Neural crest cell (in vitro differentiated cells): ENCODE data around the gene FETUB. TPM values are rescaled to one million over a fixed set of nuclear protein-coding genes. Genes with fewer than 3 reads are reported as not detected.
"Not testable (repeated sequence)": the region's sequence is repeated elsewhere in the genome, so short reads cannot be mapped to it uniquely, and the experiment has no call there.

Experiments
- DNase-seq: peaks from one replicate; pipeline ENCODE4 v3.0.0; 2021; ENCODE audit warnings: low read depth, mixed read lengths, low spot score
- H3K27ac Mint-ChIP-seq: one replicate; pipeline ENCODE4 v1.8.0; 2021; ENCODE audit warnings: mild to moderate bottlenecking, mixed read lengths; ENCODE audit not compliant: unreplicated experiment
- H3K27me3 Mint-ChIP-seq: 2 replicates; pipeline ENCODE4 v1.8.0; 2021; ENCODE audit warnings: low read depth, mild to moderate bottlenecking, mixed read lengths
- H3K36me3 Mint-ChIP-seq: 2 replicates; pipeline ENCODE4 v1.8.0; 2021; ENCODE audit warnings: low read depth, mild to moderate bottlenecking, mixed read lengths
- H3K4me1 Mint-ChIP-seq: 2 replicates; pipeline ENCODE4 v1.8.0; 2021; ENCODE audit warnings: mixed read lengths
- H3K4me3 Mint-ChIP-seq: one replicate; pipeline ENCODE4 v1.8.0; 2021; ENCODE audit warnings: mild to moderate bottlenecking, mixed read lengths
- H3K9me3 Mint-ChIP-seq: 2 replicates; pipeline ENCODE4 v1.8.0; 2021; ENCODE audit warnings: mixed read lengths
- total RNA-seq: library from RNA; stranded (reverse); gene quantifications from 2 replicates; pipeline ENCODE4 v1.2.1, GENCODE V29; 2021
- TF ChIP-seq, protein P1 (sequence below): fragments of 200-600 bp; sonication (generic); conservative IDR thresholded peaks from 2 replicates; pipeline ENCODE4 v1.5.0; 2021; ENCODE audit warnings: antibody characterized with exemption, mild to moderate bottlenecking

FETUB gene
- total RNA-seq, 1 donor from 2014 or later: not detected

DNA sequence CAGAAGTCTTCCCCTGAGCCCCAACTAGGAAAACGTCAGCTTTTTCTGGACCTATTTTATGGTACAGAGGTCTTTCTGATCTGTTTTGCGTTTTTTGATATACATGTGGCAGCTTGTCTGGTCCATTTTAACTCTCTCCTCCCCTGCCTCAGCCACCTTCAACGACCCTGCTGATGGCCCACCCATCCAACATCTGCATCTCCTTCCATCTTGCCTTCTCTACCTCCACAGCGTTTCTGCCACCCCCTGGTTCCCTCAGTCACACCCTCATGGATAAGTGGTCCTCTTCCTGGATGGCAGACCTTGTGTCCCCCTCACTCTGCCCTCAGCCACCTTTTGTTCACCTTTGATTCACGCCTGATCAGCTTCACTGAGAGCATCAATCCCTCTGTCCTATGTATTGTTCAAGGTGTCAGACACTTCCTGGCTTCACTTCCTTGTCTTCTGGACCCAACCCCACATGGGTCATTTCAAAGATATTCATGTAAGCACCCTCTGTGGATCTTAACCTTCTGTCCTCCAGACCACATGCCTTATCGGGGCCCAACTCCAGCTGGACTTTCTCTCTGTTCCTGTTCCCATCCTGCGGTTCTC is 13.8 kb upstream of the FETUB start:
- DNase-seq: no peak
- Mint-ChIP-seq H3K27ac (no peak overlapping the region), H3K4me3 (no peak overlapping the region), H3K4me1 (peaks cover 6% of the 10 kb centered on the region), H3K36me3 (no peaks in the 10 kb centered on the region), H3K9me3 (no peaks in the 10 kb centered on the region), H3K27me3 (peaks cover 20% of the 10 kb centered on the region)
- TF ChIP-seq, protein P1, sequence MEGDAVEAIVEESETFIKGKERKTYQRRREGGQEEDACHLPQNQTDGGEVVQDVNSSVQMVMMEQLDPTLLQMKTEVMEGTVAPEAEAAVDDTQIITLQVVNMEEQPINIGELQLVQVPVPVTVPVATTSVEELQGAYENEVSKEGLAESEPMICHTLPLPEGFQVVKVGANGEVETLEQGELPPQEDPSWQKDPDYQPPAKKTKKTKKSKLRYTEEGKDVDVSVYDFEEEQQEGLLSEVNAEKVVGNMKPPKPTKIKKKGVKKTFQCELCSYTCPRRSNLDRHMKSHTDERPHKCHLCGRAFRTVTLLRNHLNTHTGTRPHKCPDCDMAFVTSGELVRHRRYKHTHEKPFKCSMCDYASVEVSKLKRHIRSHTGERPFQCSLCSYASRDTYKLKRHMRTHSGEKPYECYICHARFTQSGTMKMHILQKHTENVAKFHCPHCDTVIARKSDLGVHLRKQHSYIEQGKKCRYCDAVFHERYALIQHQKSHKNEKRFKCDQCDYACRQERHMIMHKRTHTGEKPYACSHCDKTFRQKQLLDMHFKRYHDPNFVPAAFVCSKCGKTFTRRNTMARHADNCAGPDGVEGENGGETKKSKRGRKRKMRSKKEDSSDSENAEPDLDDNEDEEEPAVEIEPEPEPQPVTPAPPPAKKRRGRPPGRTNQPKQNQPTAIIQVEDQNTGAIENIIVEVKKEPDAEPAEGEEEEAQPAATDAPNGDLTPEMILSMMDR: no peak

DNA sequence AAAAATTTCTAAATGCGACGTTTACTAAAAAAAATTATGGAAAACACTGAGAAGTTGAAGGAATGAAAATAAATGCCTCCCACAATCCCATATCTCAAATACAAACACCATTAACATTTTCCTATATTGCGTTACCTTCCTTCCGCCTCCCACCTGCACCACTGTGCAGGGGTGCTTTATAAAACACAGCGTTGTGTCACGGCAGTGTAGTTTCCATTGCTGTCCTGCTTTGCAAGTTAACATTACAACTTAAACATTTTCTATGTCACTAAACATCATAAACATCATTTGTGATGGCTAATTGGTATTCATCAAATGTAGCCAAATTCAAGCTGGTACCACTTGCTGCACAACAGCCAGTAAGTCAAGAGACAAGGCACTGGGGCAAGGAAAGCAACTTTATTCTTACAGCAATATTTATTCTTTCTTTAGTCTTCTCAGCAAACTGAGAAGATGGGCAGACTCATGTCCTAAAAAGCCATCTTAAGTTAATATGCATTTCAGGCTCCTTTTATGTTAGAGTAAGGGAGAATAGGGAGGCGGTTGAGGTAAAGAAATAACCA is 12.3 kb upstream of the FETUB start:
- no peak overlapping the region for H3K27ac Mint-ChIP-seq

DNA sequence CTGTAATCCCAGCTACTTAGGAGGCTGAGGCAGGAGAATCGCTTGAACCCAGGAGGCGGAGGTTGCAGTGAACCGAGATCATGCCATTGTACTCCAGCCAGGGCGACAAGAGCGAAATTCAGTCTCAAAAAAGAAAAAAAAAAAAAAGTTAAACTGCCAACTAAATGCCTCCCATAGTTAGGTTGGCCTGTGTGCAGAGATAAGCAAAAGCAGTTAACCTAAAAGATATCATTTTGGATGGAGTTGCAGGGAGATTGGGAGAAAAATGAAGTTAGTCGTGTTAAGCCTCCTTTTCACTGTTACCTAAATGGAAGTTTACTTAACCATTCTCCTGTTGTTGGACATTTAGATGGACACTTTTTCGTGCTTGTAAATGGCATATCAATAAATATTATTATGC is 11.4 kb upstream of the FETUB start:
- H3K27me3 Mint-ChIP-seq: peaks cover 11% of the 10 kb centered on the region
- TF ChIP-seq, protein P1: no peak
- H3K36me3 Mint-ChIP-seq: no peaks in the 10 kb centered on the region
- DNase-seq: no peak
- no peak overlapping the region for H3K4me3 Mint-ChIP-seq
- no peaks in the 10 kb centered on the region for H3K9me3 Mint-ChIP-seq
- H3K4me1 Mint-ChIP-seq: peaks cover 6% of the 10 kb centered on the region
- H3K27ac Mint-ChIP-seq: no peak overlapping the region

More for the DNA sequence above, 12.3 kb upstream of the FETUB start:
- no peak for DNase-seq
- no peaks in the 10 kb centered on the region for H3K36me3 Mint-ChIP-seq
- H3K9me3 Mint-ChIP-seq: no peaks in the 10 kb centered on the region
- peaks cover 14% of the 10 kb centered on the region for H3K27me3 Mint-ChIP-seq
- H3K4me3 Mint-ChIP-seq: no peak overlapping the region
- TF ChIP-seq, protein P1: no peak
- peaks cover 6% of the 10 kb centered on the region for H3K4me1 Mint-ChIP-seq

DNA sequence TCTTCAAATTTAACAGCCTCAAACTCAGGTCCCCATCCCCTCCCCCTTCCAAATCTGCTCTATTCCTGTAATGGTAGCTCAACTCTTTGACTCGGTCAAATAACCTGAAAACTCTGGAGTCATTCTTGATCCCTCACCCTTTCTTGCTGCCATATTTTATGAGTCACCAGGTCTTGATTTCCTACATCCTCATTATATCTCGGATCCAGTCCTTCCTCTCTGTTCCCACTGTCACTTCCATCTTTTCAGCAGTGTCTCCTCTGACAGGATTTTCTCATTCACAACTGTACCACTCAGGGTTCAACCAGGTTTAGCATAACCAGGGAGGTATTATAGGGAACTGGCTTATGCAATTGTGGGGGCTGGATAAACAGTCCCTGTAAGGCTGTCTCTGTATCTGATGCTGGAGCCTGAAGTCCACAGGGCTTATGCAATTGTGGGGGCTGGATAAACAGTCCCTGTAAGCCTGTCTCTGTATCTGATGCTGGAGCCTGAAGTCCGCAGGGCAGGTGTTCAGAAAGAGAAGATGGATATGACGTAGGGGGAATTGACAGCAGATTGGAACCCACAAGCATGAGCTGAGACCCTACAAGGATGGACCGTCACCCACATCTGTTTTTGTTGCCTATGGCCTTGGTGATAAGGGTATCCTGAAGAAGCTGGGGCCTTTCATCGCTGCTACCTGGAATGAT is 9.1 kb upstream of the FETUB start:
- Mint-ChIP-seq H3K27me3 (peaks cover 11% of the 10 kb centered on the region), H3K4me3 (no peak overlapping the region), H3K4me1 (peaks cover 6% of the 10 kb centered on the region)

DNA sequence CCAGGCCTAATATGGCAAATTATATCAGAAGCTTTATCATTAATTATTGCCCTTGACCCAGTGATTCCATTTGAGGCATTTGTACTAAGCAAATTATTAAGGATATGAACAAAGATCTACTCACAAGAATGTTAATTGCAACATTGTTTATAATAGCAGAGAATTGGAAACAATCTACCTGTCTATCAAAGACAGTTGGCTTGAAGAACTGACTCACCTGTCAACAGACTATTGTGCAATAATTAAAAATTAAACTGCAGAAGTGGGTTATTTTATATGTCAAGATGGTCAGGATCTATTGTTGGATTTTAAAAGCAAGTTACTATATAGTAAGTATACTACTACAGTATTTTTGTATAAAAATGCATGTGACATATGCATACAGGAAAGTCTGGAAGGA is 6.7 kb upstream of the FETUB start:
- H3K27ac Mint-ChIP-seq: no peak overlapping the region
- peaks cover 6% of the 10 kb centered on the region for H3K4me1 Mint-ChIP-seq
- TF ChIP-seq, protein P1: no peak
- peaks cover 19% of the 10 kb centered on the region for H3K27me3 Mint-ChIP-seq
- no peaks in the 10 kb centered on the region for H3K9me3 Mint-ChIP-seq
- H3K36me3 Mint-ChIP-seq: no peaks in the 10 kb centered on the region
- H3K4me3 Mint-ChIP-seq: no peak overlapping the region
- DNase-seq: no peak

More for the DNA sequence above, 9.1 kb upstream of the FETUB start:
- no peak overlapping the region for H3K27ac Mint-ChIP-seq
- no peaks in the 10 kb centered on the region for H3K9me3 Mint-ChIP-seq
- H3K36me3 Mint-ChIP-seq: no peaks in the 10 kb centered on the region
- TF ChIP-seq, protein P1: no peak
- DNase-seq: no peak

DNA sequence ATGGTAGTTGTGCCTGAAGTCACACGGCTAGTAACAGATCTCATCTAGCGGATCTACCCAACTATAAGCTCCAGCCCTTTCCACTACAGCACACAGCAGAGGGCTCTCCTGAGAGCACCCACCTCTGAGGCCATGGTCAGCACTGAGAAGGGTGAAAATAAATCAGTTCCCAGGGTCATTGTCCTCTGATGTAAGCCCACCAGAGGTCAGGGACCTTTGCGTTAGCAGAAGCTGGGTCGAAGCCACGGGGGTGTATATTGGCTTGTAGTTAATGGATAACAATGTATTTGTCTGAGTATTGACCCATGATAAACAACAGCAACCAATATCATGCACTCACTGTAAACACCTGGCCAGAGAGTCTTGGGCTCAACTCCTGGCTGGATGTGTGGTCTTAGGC is 6.0 kb upstream of the FETUB start:
- H3K9me3 Mint-ChIP-seq, H3K27ac Mint-ChIP-seq, H3K4me1 Mint-ChIP-seq, H3K4me3 Mint-ChIP-seq, DNase-seq, H3K36me3 Mint-ChIP-seq: not testable (repeated sequence)
- peaks cover 19% of the 10 kb centered on the region for H3K27me3 Mint-ChIP-seq
